Tibial nerve (tissue), 4 donors: ENCODE measurements around the gene FUOM. TPM values are rescaled to one million over a fixed set of nuclear protein-coding genes. Genes with fewer than 3 reads are reported as not detected.
A peak's percentile ranks its signal among the peaks of the same experiment; 100 is the strongest.

Source experiments
- DNase-seq, 2 donors: peaks; one replicate each; pipeline ENCODE4 v3.0.0-alpha.2; 2019; ENCODE audit warnings: low spot score in 2 of 2
- H3K27ac ChIP-seq, 4 donors: fragments of 200-600 bp; sonication (generic) in 3 of 4; one replicate each; pipeline ENCODE4 v1.5.1; 2017 to 2019; ENCODE audit warnings: mild to moderate bottlenecking in 1 of 4
- H3K27me3 ChIP-seq, 2 donors: fragments of 200-600 bp; sonication (generic) in 1 of 2; one replicate each; pipeline versions ENCODE4 v1.5.1 to v1.6.0; 2017 to 2019
- H3K36me3 ChIP-seq, 3 donors: fragments of 200-600 bp; sonication (generic); one replicate each; pipeline ENCODE4 v1.5.1; 2018 to 2019
- H3K4me1 ChIP-seq, 4 donors: fragments of 200-600 bp; sonication (generic) in 3 of 4; one replicate each; pipeline ENCODE4 v1.5.1; 2017 to 2019
- H3K4me3 ChIP-seq, 4 donors: fragments of 200-600 bp; sonication (generic) in 3 of 4; one replicate each; pipeline ENCODE4 v1.5.1; 2017 to 2019; ENCODE audit warnings: mild to moderate bottlenecking in 1 of 4, moderate library complexity in 1 of 4
- H3K9me3 ChIP-seq, 4 donors: fragments of 200-600 bp; sonication (generic) in 3 of 4; one replicate each; pipeline ENCODE4 v1.5.1; 2017 to 2019
- CTCF ChIP-seq, 5 experiments: fragments of 200-600 bp in 3 of 5; fragments of 450-650 bp in 2 of 5; sonication (generic) in 3 of 5; IDR thresholded peaks; one replicate each; pipeline ENCODE4 v1.5.1; 2016 to 2019; ENCODE audit warnings: antibody characterized with exemption in 5 of 5, mild to moderate bottlenecking in 3 of 5, moderate library complexity in 2 of 5
- EP300 ChIP-seq, 2 donors: sonication (generic); formaldehyde crosslinking; IDR thresholded peaks; one replicate each; pipeline ENCODE4 v1.6.1; 2017; ENCODE audit warnings: antibody characterized with exemption in 2 of 2, mild to moderate bottlenecking in 1 of 2
- POLR2A ChIP-seq, 2 donors: fragments of 450-650 bp; IDR thresholded peaks; one replicate each; pipeline ENCODE4 v1.6.1; 2017; ENCODE audit warnings: antibody characterized with exemption in 2 of 2, mild to moderate bottlenecking in 2 of 2, moderate library complexity in 2 of 2
- WGBS, 2 donors: methylation state at CpG; one replicate each; pipeline ENCODE4 v1.1.5; 2018; 5-methylcytosine and 5-hydroxymethylcytosine counted together
- total RNA-seq, 4 donors: library from RNA; depleted of rRNA; stranded (reverse); fragments of >200 nt; gene quantifications; one replicate each; pipeline ENCODE4 v1.1.0, GENCODE V29; 2016

Gene FUOM
- total RNA-seq, 4 donors from 2014 or later, result 44.1 to 59.4 (median 49.3) TPM

DNA sequence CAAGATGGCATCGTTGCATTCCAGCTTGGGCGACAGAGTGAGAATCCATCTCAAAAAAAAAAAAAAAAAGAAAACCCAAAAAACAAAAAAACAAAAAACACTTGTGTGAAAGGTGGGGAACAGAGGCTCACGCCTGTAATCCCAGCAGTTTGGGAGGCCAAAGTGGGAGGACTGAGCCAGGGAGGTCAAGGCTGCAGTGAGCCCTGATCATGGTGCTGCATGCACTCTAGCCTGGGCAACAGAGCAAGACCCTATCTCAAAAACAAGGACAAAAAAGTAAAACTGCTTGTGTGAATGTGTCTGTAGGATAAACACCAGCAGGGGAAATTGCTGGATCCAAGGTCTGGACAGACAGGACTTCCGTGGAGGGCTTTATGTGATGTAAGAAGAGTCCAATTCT, 25.7 kb upstream of the FUOM start:
- Histone ChIP-seq H3K4me3 (no peak overlapping the region), H3K36me3 (peaks cover 0 to 54% (median 4%) of the 10 kb centered on the region in 3 donors), H3K9me3 (no peaks in the 10 kb centered on the region), H3K27me3 (no peaks in the 10 kb centered on the region), H3K4me1 (peaks cover 0 to 9% (median 9%) of the 10 kb centered on the region in 4 donors), H3K27ac (no peak overlapping the region)
- 87 to 94% methylated on average over 4 of the region's 4 CpGs for WGBS, 2 donors
- no peak for DNase-seq
- TF ChIP-seq POLR2A (IDR thresholded peaks at IDR 0.05), result no peak
- no peak for TF ChIP-seq CTCF (IDR thresholded peaks at IDR 0.05)
- no peak for TF ChIP-seq EP300 (IDR thresholded peaks at IDR 0.05)

- peaks cover 0 to 30% (median 17%) of the 10 kb centered on the region in 4 donors for H3K4me1 ChIP-seq
- no peaks in the 10 kb centered on the region for H3K27me3 ChIP-seq
- H3K4me3 ChIP-seq, result no peak overlapping the region
- TF ChIP-seq CTCF (IDR thresholded peaks at IDR 0.05) (no peak), EP300 (IDR thresholded peaks at IDR 0.05) (no peak), POLR2A (IDR thresholded peaks at IDR 0.05) (no peak)
- peaks cover 0 to 47% (median 4%) of the 10 kb centered on the region in 3 donors for H3K36me3 ChIP-seq
- no peak for DNase-seq
- H3K27ac ChIP-seq, result no peak overlapping the region
- 93 to 94% methylated on average over 3 to 8 of the region's 8 CpGs for WGBS, 2 donors
- H3K9me3 ChIP-seq, result no peaks in the 10 kb centered on the region
These were observed 23.2 kb upstream of the FUOM start for GRCh38 chr10:133381036-133381435.

DNA sequence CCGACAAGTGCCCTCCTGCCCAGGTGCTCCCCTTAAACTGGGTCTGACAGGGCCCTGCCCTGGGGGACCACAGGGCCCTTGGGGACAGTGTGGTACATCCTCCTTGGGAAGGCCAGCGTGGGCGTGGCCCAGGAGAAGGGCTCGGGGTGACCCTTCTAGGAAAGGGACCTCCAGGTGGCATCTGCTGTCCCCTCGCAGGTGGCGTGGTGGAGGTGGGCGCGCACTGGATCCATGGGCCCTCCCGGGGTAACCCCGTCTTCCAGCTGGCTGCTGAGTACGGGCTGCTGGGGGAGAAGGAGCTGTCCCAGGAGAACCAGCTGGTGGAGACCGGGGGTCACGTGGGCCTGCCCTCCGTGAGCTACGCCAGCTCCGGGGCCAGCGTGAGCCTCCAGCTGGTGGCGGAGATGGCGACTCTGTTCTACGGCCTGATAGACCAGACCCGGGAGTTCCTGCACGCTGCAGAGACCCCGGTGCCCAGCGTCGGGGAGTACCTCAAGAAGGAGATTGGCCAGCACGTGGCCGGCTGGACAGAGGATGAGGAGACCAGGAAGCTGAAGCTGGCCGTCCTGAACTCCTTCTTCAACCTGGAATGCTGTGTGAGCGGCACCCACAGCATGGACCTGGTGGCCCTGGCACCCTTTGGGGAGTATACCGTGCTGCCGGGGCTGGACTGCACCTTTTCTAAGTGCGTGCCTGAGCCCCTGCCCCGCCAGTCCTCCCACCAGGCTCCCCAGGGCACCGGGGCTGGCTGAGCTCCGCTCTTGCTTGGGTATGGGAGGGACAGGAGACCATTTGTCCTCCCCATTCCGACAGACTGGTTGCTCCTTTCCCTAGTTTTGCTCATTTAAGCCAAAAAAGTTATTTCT, 22.2 kb upstream of the FUOM start:
- no peaks in the 10 kb centered on the region for H3K9me3 ChIP-seq
- H3K36me3 ChIP-seq, result peaks cover 0 to 41% (median 4%) of the 10 kb centered on the region in 3 donors
- no peak for DNase-seq
- H3K4me1 ChIP-seq, result peaks cover 0 to 35% (median 19%) of the 10 kb centered on the region in 4 donors
- 88 to 93% methylated on average over 20 to 36 of the region's 36 CpGs for WGBS, 2 donors
- TF ChIP-seq EP300 (IDR thresholded peaks at IDR 0.05) (no peak), CTCF (IDR thresholded peaks at IDR 0.05) (no peak), POLR2A (IDR thresholded peaks at IDR 0.05) (no peak)
- H3K27ac ChIP-seq, result peak overlapping the region; percentile 23 to 93 (median 86)
- H3K4me3 ChIP-seq, result peak overlapping the region; percentile 65 to 98 (median 78)
- no peaks in the 10 kb centered on the region for H3K27me3 ChIP-seq

DNA sequence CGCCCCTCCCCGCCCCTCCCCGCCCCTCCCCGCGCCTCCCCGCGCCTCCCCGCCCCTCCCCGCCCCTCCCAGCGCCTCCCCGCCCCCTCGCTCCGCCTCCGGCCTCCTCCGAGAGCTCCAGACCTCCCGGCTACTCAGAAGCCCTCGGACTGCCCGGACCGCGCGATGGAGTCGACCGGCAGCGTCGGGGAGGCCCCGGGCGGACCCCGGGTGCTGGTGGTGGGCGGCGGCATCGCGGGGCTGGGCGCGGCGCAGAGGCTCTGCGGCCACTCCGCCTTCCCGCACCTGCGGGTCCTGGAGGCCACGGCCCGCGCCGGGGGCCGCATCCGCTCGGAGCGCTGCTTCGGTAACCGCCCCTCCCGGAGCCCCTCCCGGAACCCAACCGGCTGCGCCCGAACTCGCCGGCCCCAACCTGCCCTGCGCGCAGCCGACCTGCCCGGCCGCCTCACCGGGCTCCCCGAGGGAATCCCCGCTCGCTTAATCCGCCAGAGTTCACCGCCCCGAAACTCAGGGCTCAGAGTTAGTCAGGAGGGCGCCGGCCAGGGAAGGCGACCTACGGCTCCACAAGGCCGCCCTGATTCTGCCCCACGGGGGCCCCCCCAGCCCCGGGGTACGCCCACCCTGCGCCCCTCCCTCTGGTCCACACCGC, 21.5 kb upstream of the FUOM start, which contains the start of gene PAOX:
TSS of gene PAOX (plus strand) at position 111 of the 649 bp plus-strand sequence. CDS start at position 166, 55 bp downstream.
- Histone ChIP-seq H3K36me3 (peaks cover 0 to 34% (median 0%) of the 10 kb centered on the region in 3 donors), H3K4me1 (peaks cover 0 to 43% (median 20%) of the 10 kb centered on the region in 4 donors), H3K27me3 (no peaks in the 10 kb centered on the region), H3K27ac (peak within 1 kb of the TSS; percentile 77 to 95 (median 92)), H3K9me3 (no peaks in the 10 kb centered on the region), H3K4me3 (peak within 1 kb of the TSS; percentile 73 to 98 (median 78))
- TF ChIP-seq EP300 (IDR thresholded peaks at IDR 0.05) (no peak), POLR2A (IDR thresholded peaks at IDR 0.05) (peak in 1 of 2 donors; percentile 8)
- WGBS, 2 donors, result 4% methylated on average over 32 of the region's 78 CpGs; no CpG with 5 or more reads in 1 of the 2 donors
- peak; percentile 45 to 55 for DNase-seq

GRCh38 chr10:133378251-133379096, 20.7 kb upstream of the FUOM start:
- peak overlapping the region; percentile 73 to 98 (median 78) for H3K4me3 ChIP-seq
- no peak for TF ChIP-seq CTCF (IDR thresholded peaks at IDR 0.05)
- TF ChIP-seq POLR2A (IDR thresholded peaks at IDR 0.05), result peak; percentile 26 to 39
- TF ChIP-seq EP300 (IDR thresholded peaks at IDR 0.05), result peak in 1 of 2 donors; percentile 82
- peaks cover 0 to 49% (median 25%) of the 10 kb centered on the region in 4 donors for H3K4me1 ChIP-seq
- no peaks in the 10 kb centered on the region for H3K9me3 ChIP-seq
- peak overlapping the region; percentile 77 to 95 (median 92) for H3K27ac ChIP-seq
- H3K36me3 ChIP-seq, result peaks cover 0 to 26% (median 0%) of the 10 kb centered on the region in 3 donors
- peak; percentile 39 to 40 for DNase-seq
- WGBS, 2 donors, result 0% methylated on average over 10 to 65 of the region's 90 CpGs
- H3K27me3 ChIP-seq, result no peaks in the 10 kb centered on the region
